Measurements from ENCODE around the gene ARF5. TPM values are rescaled to one million over a fixed set of nuclear protein-coding genes. Genes with fewer than 3 reads are reported as not detected.
"Not testable (repeated sequence)": the region's sequence is repeated elsewhere in the genome, so short reads cannot be mapped to it uniquely, and the experiment has no call there.

Gene ARF5
- total RNA-seq, 1 donor from 2014 or later, result 137 TPM

GRCh38 chr7:127550247-127550646, 38.0 kb upstream of the ARF5 start:
- no peak for TF ChIP-seq POLR2A (IDR thresholded peaks at IDR 0.05)
- Histone ChIP-seq H3K4me3 (no peak overlapping the region), H3K4me1 (no peaks in the 10 kb centered on the region), H3K27ac (no peak overlapping the region), H3K27me3 (no peaks in the 10 kb centered on the region), H3K9me3 (no peaks in the 10 kb centered on the region), H3K36me3 (no peaks in the 10 kb centered on the region)
- DNase-seq (ENCODE audit: extremely low spot score in 2 of 2), result no peak
- intact Hi-C loops (cut with DNase I), result no loop called here

- H3K4me3 ChIP-seq, result no peak overlapping the region
- TF ChIP-seq CTCF (IDR thresholded peaks at IDR 0.05) (no peak), POLR2AphosphoS5 (IDR thresholded peaks at IDR 0.05; ENCODE audit: insufficient read depth in 1 of 2, low read depth in 1 of 2) (no peak), POLR2A (IDR thresholded peaks at IDR 0.05) (no peak)
- H3K9me3 ChIP-seq, result no peaks in the 10 kb centered on the region
- H3K27me3 ChIP-seq, result no peaks in the 10 kb centered on the region
- no peaks in the 10 kb centered on the region for H3K4me1 ChIP-seq
- intact Hi-C loops (cut with DNase I), result no loop called here
- H3K27ac ChIP-seq, result no peak overlapping the region
- DNase-seq (ENCODE audit: extremely low spot score in 2 of 2), result no peak
- no peaks in the 10 kb centered on the region for H3K36me3 ChIP-seq
Measured at GRCh38 chr7:127551941-127552340, 36.3 kb upstream of the ARF5 start.

- no peaks in the 10 kb centered on the region for H3K4me1 ChIP-seq
- H3K27ac ChIP-seq, result no peak overlapping the region
- no peak overlapping the region for H3K4me3 ChIP-seq
- intact Hi-C loops (cut with DNase I), result no loop called here
- TF ChIP-seq POLR2AphosphoS5 (IDR thresholded peaks at IDR 0.05; ENCODE audit: insufficient read depth in 1 of 2, low read depth in 1 of 2), result no peak
- TF ChIP-seq CTCF (IDR thresholded peaks at IDR 0.05), result no peak
- no peak for TF ChIP-seq POLR2A (IDR thresholded peaks at IDR 0.05)
- DNase-seq (ENCODE audit: extremely low spot score in 2 of 2), result no peak
- no peaks in the 10 kb centered on the region for H3K36me3 ChIP-seq
- H3K27me3 ChIP-seq, result no peaks in the 10 kb centered on the region
- no peaks in the 10 kb centered on the region for H3K9me3 ChIP-seq
Measured at GRCh38 chr7:127556404-127556803, 31.8 kb upstream of the ARF5 start.

- Histone ChIP-seq H3K4me1 (no peaks in the 10 kb centered on the region), H3K9me3 (no peaks in the 10 kb centered on the region), H3K27ac (no peak overlapping the region), H3K4me3 (no peak overlapping the region), H3K27me3 (no peaks in the 10 kb centered on the region), H3K36me3 (no peaks in the 10 kb centered on the region)
- no peak for DNase-seq (ENCODE audit: extremely low spot score in 2 of 2)
- intact Hi-C loops (cut with DNase I), result no loop called here
- TF ChIP-seq POLR2A (IDR thresholded peaks at IDR 0.05) (no peak), POLR2AphosphoS5 (IDR thresholded peaks at IDR 0.05; ENCODE audit: insufficient read depth in 1 of 2, low read depth in 1 of 2) (no peak), CTCF (IDR thresholded peaks at IDR 0.05) (no peak)
Measured at GRCh38 chr7:127557803-127558202, 30.4 kb upstream of the ARF5 start.

- H3K4me1 ChIP-seq, result no peaks in the 10 kb centered on the region
- no peak for DNase-seq (ENCODE audit: extremely low spot score in 2 of 2)
- H3K4me3 ChIP-seq, result no peak overlapping the region
- no peaks in the 10 kb centered on the region for H3K9me3 ChIP-seq
- no peaks in the 10 kb centered on the region for H3K36me3 ChIP-seq
- H3K27ac ChIP-seq, result no peak overlapping the region
- intact Hi-C loops (cut with DNase I), result no loop called here
- TF ChIP-seq CTCF (IDR thresholded peaks at IDR 0.05) (no peak), POLR2AphosphoS5 (IDR thresholded peaks at IDR 0.05; ENCODE audit: insufficient read depth in 1 of 2, low read depth in 1 of 2) (no peak), POLR2A (IDR thresholded peaks at IDR 0.05) (no peak)
- H3K27me3 ChIP-seq, result no peaks in the 10 kb centered on the region
Measured at GRCh38 chr7:127566242-127566641, 22.0 kb upstream of the ARF5 start.

GRCh38 chr7:127568034-127568433, 20.2 kb upstream of the ARF5 start:
- H3K27ac ChIP-seq; H3K27me3 ChIP-seq; H3K9me3 ChIP-seq; H3K4me1 ChIP-seq; H3K4me3 ChIP-seq; intact Hi-C loops (cut with DNase I); DNase-seq (ENCODE audit: extremely low spot score in 2 of 2); H3K36me3 ChIP-seq: not testable (repeated sequence)

Data from vagina (tissue), 2 donors.